Brain microvascular endothelial cell (primary cell): ENCODE results near the gene RAPSN.

ENCODE experiments used
- DNase-seq: peaks from one replicate; pipeline ENCODE4 v3.0.0-alpha.2; 2020
- H3K27ac ChIP-seq: fragments of 250-450 bp; sonication (Bioruptor Pico); 2 replicates; pipeline ENCODE4 v1.5.1; 2020; ENCODE audit warnings: mild to moderate bottlenecking, moderate library complexity
- H3K27me3 ChIP-seq: fragments of 250-450 bp; sonication (Bioruptor Pico); replicated peaks from 2 replicates; pipeline ENCODE4 v1.5.1; 2020; ENCODE audit warnings: mild to moderate bottlenecking
- H3K36me3 ChIP-seq: fragments of 250-450 bp; sonication (Bioruptor Pico); replicated peaks from 2 replicates; pipeline ENCODE4 v1.5.1; 2020; ENCODE audit warnings: mild to moderate bottlenecking
- H3K4me3 ChIP-seq: 2 replicates; pipeline ENCODE4 v1.5.1; 2011; ENCODE audit warnings: low read depth, mild to moderate bottlenecking, control low read depth, low read length, moderate library complexity
- in situ Hi-C: cut with HindIII; loops from 2 replicates; pipeline ENCODE4 v1.10.0; 2017; ENCODE audit warnings: low sequenced_read_pairs, low pct_ligation_motif_present
- TF ChIP-seq, protein P1 (sequence below): IDR thresholded peaks from 2 replicates; pipeline ENCODE4 v1.5.1; 2011; ENCODE audit warnings: low read depth, mild to moderate bottlenecking, moderate library complexity, low read length, control low read depth, inconsistent platforms; ENCODE audit errors: missing control alignments

The RAPSN gene

DNA sequence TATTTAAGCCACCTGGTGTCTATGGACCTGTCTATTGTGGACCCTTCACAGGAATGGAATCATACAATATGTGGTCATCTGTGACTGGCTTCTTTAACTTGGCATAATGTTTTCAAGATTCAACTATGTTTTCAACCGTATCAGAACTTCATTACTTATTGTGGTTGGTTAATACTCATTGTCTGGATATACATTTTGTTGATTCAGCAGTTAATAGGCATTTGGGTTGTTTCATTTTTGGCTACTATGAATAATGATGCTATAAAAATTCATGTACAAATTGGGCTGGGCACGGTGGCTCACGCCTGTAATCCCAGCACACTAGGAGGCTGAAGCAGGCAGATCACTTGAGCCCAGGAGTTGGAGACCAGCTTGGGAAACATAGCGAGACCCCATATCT lies 2.5 kb upstream of the RAPSN start:
- in situ Hi-C loops, result no loop called here
- Histone ChIP-seq H3K27me3 (no peaks in the 10 kb centered on the region), H3K36me3 (no peaks in the 10 kb centered on the region), H3K4me3 (no peak overlapping the region), H3K27ac (no peak overlapping the region)
- no peak for DNase-seq
- TF ChIP-seq, protein P1, sequence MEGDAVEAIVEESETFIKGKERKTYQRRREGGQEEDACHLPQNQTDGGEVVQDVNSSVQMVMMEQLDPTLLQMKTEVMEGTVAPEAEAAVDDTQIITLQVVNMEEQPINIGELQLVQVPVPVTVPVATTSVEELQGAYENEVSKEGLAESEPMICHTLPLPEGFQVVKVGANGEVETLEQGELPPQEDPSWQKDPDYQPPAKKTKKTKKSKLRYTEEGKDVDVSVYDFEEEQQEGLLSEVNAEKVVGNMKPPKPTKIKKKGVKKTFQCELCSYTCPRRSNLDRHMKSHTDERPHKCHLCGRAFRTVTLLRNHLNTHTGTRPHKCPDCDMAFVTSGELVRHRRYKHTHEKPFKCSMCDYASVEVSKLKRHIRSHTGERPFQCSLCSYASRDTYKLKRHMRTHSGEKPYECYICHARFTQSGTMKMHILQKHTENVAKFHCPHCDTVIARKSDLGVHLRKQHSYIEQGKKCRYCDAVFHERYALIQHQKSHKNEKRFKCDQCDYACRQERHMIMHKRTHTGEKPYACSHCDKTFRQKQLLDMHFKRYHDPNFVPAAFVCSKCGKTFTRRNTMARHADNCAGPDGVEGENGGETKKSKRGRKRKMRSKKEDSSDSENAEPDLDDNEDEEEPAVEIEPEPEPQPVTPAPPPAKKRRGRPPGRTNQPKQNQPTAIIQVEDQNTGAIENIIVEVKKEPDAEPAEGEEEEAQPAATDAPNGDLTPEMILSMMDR, result no peak

DNA sequence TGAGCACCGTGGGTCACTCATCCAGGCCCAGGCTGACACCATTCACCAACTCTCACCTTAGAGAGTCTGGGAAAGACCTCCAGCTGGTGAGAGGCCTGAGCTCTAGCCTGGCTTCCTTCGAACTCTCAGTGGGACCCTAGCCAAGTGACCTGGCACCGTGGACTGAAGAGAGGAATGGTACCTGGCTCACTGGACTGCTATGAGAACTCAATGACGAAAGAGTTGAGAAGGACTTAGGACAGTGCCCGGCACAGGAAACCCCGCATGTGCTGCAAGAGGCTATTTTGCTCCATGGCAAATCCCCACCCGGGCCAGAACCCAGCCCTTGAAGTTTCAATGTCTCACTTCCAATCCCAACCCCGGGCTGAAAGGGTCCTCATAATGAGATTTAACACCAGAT lies 605 bp upstream of the RAPSN start:
- TF ChIP-seq, protein P1, result no peak
- Histone ChIP-seq H3K4me3 (no peak overlapping the region), H3K36me3 (no peaks in the 10 kb centered on the region), H3K27ac (no peak overlapping the region), H3K27me3 (no peaks in the 10 kb centered on the region)
- DNase-seq, result no peak
- in situ Hi-C loops, result no loop called here

DNA sequence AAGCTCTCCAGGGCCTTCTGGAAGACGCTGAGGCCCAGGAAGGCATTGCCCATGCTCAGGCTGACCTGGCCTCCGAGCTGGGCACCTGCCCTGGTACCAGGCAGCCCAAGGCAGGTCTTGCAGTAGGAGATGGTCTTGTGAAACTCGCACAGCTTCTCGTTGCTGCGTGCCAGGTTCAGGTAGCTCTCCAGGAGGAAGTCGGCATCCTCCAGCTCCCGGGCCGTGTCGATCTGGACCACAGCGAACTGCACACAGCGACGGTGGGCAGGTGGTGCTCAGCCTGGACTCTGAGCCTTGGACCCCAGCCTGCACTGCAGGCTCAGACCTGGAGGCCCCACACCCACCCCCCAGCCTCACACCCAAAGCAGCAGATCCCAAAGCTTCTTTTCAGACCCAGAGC lies 1.0 kb downstream of the RAPSN start:
- in situ Hi-C loops, result no loop called here
- no peak for DNase-seq
- H3K27me3 ChIP-seq, result no peaks in the 10 kb centered on the region
- H3K36me3 ChIP-seq, result no peaks in the 10 kb centered on the region
- H3K27ac ChIP-seq, result no peak overlapping the region
- TF ChIP-seq, protein P1, result no peak
- no peak overlapping the region for H3K4me3 ChIP-seq

DNA sequence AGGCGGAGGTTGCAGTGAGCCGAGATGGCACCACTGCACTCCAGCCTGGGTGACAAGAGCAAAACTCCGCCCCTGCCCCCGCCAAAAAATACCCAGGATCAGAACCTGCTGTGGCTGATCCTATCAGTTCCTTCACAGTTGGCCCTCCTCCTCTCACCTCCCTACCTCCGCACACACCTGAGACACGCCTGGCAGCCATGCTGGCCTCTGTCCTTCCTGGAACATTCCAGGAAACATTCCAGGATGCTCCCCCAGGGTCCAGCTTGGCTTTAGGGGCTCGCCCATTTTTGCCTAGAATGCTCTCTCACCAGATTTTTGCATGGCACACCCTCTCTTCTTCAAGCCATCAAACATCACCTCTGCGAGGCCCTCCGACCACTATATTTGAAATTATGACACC lies 2.1 kb downstream of the RAPSN start:
- Histone ChIP-seq H3K27ac (no peak overlapping the region), H3K27me3 (no peaks in the 10 kb centered on the region), H3K4me3 (no peak overlapping the region), H3K36me3 (no peaks in the 10 kb centered on the region)
- TF ChIP-seq, protein P1, result no peak
- no peak for DNase-seq
- in situ Hi-C loops, result no loop called here

DNA sequence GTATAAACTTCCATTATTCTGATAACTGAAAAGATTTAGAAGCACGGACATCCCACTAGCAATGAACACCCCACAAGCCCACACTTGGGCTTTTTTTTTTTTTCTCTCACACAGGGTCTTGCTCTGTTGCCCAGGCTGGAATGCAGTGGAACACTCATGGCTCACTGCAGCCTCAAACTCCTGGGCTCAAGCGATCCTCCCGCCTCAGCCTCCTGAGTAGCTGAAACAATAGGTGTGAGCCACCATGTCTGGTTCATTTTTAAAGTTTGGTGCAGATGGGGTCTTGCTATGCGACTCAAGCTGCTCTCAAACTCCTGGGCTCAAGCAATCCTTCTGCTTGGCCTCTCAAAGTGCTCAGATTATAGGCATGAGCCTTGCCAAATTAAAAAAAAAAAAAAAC lies 3.1 kb downstream of the RAPSN start:
- no peak for DNase-seq
- Histone ChIP-seq H3K4me3 (no peak overlapping the region), H3K27me3 (no peaks in the 10 kb centered on the region), H3K36me3 (no peaks in the 10 kb centered on the region), H3K27ac (no peak overlapping the region)
- TF ChIP-seq, protein P1, result no peak
- in situ Hi-C loops, result no loop called here

DNA sequence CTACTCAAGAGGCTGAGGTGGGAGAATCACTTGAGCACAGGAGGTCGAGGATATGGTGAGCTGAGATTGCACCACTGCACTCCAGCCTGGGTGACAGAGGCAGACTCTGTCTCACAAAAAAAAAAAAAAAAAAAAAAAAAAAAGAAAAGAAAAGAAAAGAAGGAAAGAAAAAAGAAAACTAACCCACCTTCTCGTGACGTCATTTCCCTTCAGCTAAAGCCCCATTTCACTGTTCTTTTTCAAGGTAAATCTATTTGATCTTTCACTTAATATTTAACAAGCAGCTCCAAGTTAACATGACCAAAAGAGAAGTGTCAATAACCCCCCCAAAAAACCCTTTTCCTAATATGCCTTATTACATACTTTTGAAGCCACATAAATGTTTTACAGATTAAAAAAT lies 5.1 kb downstream of the RAPSN start:
- Histone ChIP-seq H3K4me3 (no peak overlapping the region), H3K36me3 (no peaks in the 10 kb centered on the region), H3K27me3 (no peaks in the 10 kb centered on the region), H3K27ac (no peak overlapping the region)
- TF ChIP-seq, protein P1, result no peak
- no peak for DNase-seq
- in situ Hi-C loops, result no loop called here
